Tibial nerve (tissue), 4 donors: ENCODE results near the gene SNRPB. TPM values are rescaled to one million over a fixed set of nuclear protein-coding genes. Genes with fewer than 3 reads are reported as not detected.

ENCODE experiments used
- DNase-seq, 2 donors: peaks; one replicate each; pipeline ENCODE4 v3.0.0-alpha.2; 2019; ENCODE audit warnings: low spot score in 2 of 2
- H3K27ac ChIP-seq, 4 donors: fragments of 200-600 bp; sonication (generic) in 3 of 4; one replicate each; pipeline ENCODE4 v1.5.1; 2017 to 2019; ENCODE audit warnings: mild to moderate bottlenecking in 1 of 4
- H3K27me3 ChIP-seq, 2 donors: fragments of 200-600 bp; sonication (generic) in 1 of 2; one replicate each; pipeline versions ENCODE4 v1.5.1 to v1.6.0; 2017 to 2019
- H3K36me3 ChIP-seq, 3 donors: fragments of 200-600 bp; sonication (generic); one replicate each; pipeline ENCODE4 v1.5.1; 2018 to 2019
- H3K4me1 ChIP-seq, 4 donors: fragments of 200-600 bp; sonication (generic) in 3 of 4; one replicate each; pipeline ENCODE4 v1.5.1; 2017 to 2019
- H3K4me3 ChIP-seq, 4 donors: fragments of 200-600 bp; sonication (generic) in 3 of 4; one replicate each; pipeline ENCODE4 v1.5.1; 2017 to 2019; ENCODE audit warnings: mild to moderate bottlenecking in 1 of 4, moderate library complexity in 1 of 4
- H3K9me3 ChIP-seq, 4 donors: fragments of 200-600 bp; sonication (generic) in 3 of 4; one replicate each; pipeline ENCODE4 v1.5.1; 2017 to 2019
- CTCF ChIP-seq, 5 experiments: fragments of 200-600 bp in 3 of 5; fragments of 450-650 bp in 2 of 5; sonication (generic) in 3 of 5; IDR thresholded peaks; one replicate each; pipeline ENCODE4 v1.5.1; 2016 to 2019; ENCODE audit warnings: antibody characterized with exemption in 5 of 5, mild to moderate bottlenecking in 3 of 5, moderate library complexity in 2 of 5
- EP300 ChIP-seq, 2 donors: sonication (generic); formaldehyde crosslinking; IDR thresholded peaks; one replicate each; pipeline ENCODE4 v1.6.1; 2017; ENCODE audit warnings: antibody characterized with exemption in 2 of 2, mild to moderate bottlenecking in 1 of 2
- POLR2A ChIP-seq, 2 donors: fragments of 450-650 bp; IDR thresholded peaks; one replicate each; pipeline ENCODE4 v1.6.1; 2017; ENCODE audit warnings: antibody characterized with exemption in 2 of 2, mild to moderate bottlenecking in 2 of 2, moderate library complexity in 2 of 2
- WGBS, 2 donors: methylation state at CpG; one replicate each; pipeline ENCODE4 v1.1.5; 2018; 5-methylcytosine and 5-hydroxymethylcytosine counted together
- small RNA-seq: library from RNA; depleted of rRNA; stranded (forward); fragments of <200 nt; gene quantifications from one replicate; pipeline ENCODE3, GENCODE V24; 2016
- total RNA-seq, 4 donors: library from RNA; depleted of rRNA; stranded (reverse); fragments of >200 nt; gene quantifications; one replicate each; pipeline ENCODE4 v1.1.0, GENCODE V29; 2016

The SNRPB gene
- total RNA-seq, 4 donors from 2014 or later: 129 to 198 (median 134) TPM

- no peak for TF ChIP-seq EP300 (IDR thresholded peaks at IDR 0.05)
- TF ChIP-seq POLR2A (IDR thresholded peaks at IDR 0.05): no peak
- TF ChIP-seq CTCF (IDR thresholded peaks at IDR 0.05): no peak
- Histone ChIP-seq H3K4me1 (no peaks in the 10 kb centered on the region), H3K9me3 (no peaks in the 10 kb centered on the region), H3K27me3 (no peaks in the 10 kb centered on the region), H3K36me3 (no peaks in the 10 kb centered on the region), H3K27ac (no peak overlapping the region), H3K4me3 (no peak overlapping the region)
- DNase-seq: no peak
- 67 to 76% methylated on average over 6 of the region's 6 CpGs for WGBS, 2 donors
Measured at GRCh38 chr20:2416541-2417212, 53.9 kb downstream of the SNRPB start.

Small RNA genes lying within 50 kb of the gene (small RNA-seq; reads per million reads assigned to genes)
- gene RF00019: not detected

Other genes with a start within 250 kb of the SNRPB start
- gene TGM3, start 174.8 kb downstream of the SNRPB start, total RNA-seq: not detected
- not detected for gene TGM6, start 89.9 kb downstream of the SNRPB start, total RNA-seq
- 10 to 100 TPM; 12.0 to 15.6 (median 13.6) TPM for gene ZNF343, start 38.1 kb upstream of the SNRPB start, total RNA-seq
- gene TMC2, start 65.8 kb upstream of the SNRPB start, total RNA-seq: under 1 TPM; 0.21 to 0.59 (median 0.26) TPM
- gene NOP56, start 181.8 kb upstream of the SNRPB start, total RNA-seq: 100 to 1,000 TPM in 1 of 4 donors, 10 to 100 TPM in 3; 80.0 to 141 (median 87.6) TPM
- gene IDH3B, start 193.4 kb upstream of the SNRPB start, total RNA-seq: 100 to 1,000 TPM; 101 to 141 (median 116) TPM
- gene EBF4, start 222.0 kb upstream of the SNRPB start, total RNA-seq: 10 to 100 TPM in 2 of 4 donors, 1 to 10 TPM in 2; 4.8 to 17.5 (median 10.4) TPM